ENCODE results near the gene BOD1L1.
A peak's percentile ranks its signal among the peaks of the same experiment; 100 is the strongest.

Gene BOD1L1

GRCh38 chr4:13640149-13640940 lies 12.8 kb upstream of the BOD1L1 start:
- Mint-ChIP-seq H3K27me3 (peaks cover 35% of the 10 kb centered on the region), H3K36me3 (ENCODE audit: low read depth) (no peaks in the 10 kb centered on the region), H3K4me3 (no peak overlapping the region), H3K27ac (no peak overlapping the region), H3K4me1 (ENCODE audit: low read depth) (no peaks in the 10 kb centered on the region), H3K9me3 (no peaks in the 10 kb centered on the region)

GRCh38 chr4:13635286-13635799 lies 7.8 kb upstream of the BOD1L1 start:
- Mint-ChIP-seq H3K9me3 (no peaks in the 10 kb centered on the region), H3K27ac (no peak overlapping the region), H3K4me3 (no peak overlapping the region), H3K36me3 (ENCODE audit: low read depth) (peaks cover 3% of the 10 kb centered on the region), H3K4me1 (ENCODE audit: low read depth) (no peaks in the 10 kb centered on the region), H3K27me3 (peaks cover 21% of the 10 kb centered on the region)

GRCh38 chr4:13633671-13634070 lies 6.1 kb upstream of the BOD1L1 start:
- peaks cover 3% of the 10 kb centered on the region for H3K36me3 Mint-ChIP-seq (ENCODE audit: low read depth)

DNA sequence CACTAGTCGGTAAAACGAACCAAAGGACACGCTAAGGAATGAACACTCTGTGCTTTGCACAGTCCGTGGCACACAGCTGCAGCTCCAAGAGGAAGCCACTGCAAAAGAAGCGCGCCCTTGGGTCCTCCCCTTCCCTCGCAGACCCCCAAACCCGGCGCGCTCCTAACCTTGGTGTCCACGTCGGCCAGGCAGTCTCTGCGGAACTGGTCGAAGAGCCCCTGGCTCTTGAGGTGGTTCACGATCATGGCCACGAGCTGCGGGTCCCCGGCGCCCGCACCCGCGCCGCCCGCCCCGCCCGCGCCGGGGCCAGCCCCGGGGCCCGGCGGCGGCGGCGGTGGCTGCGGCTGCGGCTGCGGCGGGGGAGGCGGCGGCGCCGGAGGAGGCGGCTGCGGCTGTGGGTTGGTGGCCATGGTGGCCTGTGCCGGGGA lies 333 bp downstream of the BOD1L1 start:
- Mint-ChIP-seq H3K27me3 (no peaks in the 10 kb centered on the region), H3K27ac (peak overlapping the region; percentile 94), H3K4me1 (ENCODE audit: low read depth) (peaks cover 50% of the 10 kb centered on the region), H3K4me3 (peak overlapping the region; percentile 93), H3K9me3 (no peaks in the 10 kb centered on the region), H3K36me3 (ENCODE audit: low read depth) (peaks cover 11% of the 10 kb centered on the region)

More at GRCh38 chr4:13633671-13634070, 6.1 kb upstream of the BOD1L1 start:
- H3K9me3 Mint-ChIP-seq = no peaks in the 10 kb centered on the region
- peaks cover 14% of the 10 kb centered on the region for H3K27me3 Mint-ChIP-seq
- peaks cover 3% of the 10 kb centered on the region for H3K4me1 Mint-ChIP-seq (ENCODE audit: low read depth)
- no peak overlapping the region for H3K27ac Mint-ChIP-seq
- no peak overlapping the region for H3K4me3 Mint-ChIP-seq

DNA sequence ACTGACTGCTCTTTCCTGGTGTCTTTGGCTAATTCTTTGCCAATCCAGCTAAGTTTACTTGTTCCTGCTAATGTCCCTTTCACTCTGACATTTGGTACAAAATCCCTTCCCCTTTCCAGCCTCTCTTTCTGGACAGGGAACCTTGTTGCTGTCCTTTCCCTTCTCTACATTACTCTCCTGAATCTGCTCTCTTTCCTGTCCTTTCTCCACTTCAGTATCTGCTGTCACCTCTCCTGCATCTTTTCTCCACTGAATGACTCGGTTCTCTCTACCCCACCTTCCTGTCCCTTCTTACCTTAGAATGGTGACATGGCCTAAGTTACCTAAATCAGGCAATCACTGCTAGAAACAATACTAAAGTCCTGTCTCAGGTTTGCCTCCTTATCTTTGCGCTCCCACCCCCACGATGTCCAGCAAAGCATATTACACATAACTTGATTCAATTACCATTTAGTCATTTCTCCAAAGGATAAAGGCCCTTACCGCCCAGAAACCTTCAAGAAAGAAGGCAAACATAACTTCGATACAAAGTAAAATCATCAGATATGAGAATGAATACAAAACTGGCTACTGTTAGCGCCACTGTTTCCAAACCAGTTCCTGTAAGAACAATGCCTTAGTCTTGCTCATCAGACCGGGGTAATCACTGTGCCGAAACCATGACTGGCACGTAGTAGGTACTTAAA lies 890 bp downstream of the BOD1L1 start:
- H3K4me3 Mint-ChIP-seq = peak overlapping the region; percentile 93
- peaks cover 52% of the 10 kb centered on the region for H3K4me1 Mint-ChIP-seq (ENCODE audit: low read depth)
- H3K27me3 Mint-ChIP-seq = no peaks in the 10 kb centered on the region
- H3K36me3 Mint-ChIP-seq (ENCODE audit: low read depth) = peaks cover 8% of the 10 kb centered on the region
- no peaks in the 10 kb centered on the region for H3K9me3 Mint-ChIP-seq
- peak overlapping the region; percentile 80 for H3K27ac Mint-ChIP-seq

GRCh38 chr4:13618212-13618806 lies 9.2 kb downstream of the BOD1L1 start:
- peaks cover 35% of the 10 kb centered on the region for H3K36me3 Mint-ChIP-seq (ENCODE audit: low read depth)
- H3K27me3 Mint-ChIP-seq = no peaks in the 10 kb centered on the region
- peaks cover 47% of the 10 kb centered on the region for H3K4me1 Mint-ChIP-seq (ENCODE audit: low read depth)
- no peak overlapping the region for H3K4me3 Mint-ChIP-seq
- H3K9me3 Mint-ChIP-seq = no peaks in the 10 kb centered on the region
- H3K27ac Mint-ChIP-seq = no peak overlapping the region

DNA sequence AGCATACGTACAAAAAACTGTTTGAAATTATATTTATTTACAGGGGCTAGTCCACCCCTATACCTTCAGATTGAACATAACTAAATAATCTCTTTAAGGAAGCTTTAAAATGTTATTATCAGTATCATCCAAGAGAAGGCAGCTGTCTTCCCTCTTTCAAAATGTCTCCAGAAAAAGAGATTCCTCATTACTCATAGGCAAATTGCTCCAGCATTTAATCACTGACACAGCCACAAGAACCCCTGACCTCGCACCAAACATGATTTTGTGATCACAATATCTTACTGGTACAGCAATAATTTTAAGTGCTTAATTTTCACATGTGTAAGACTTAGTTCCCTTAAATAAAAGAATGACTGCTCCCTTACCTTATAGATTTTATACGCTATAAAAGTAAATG lies 9.7 kb downstream of the BOD1L1 start:
- Mint-ChIP-seq H3K27ac (no peak overlapping the region), H3K4me1 (ENCODE audit: low read depth) (peaks cover 42% of the 10 kb centered on the region), H3K9me3 (no peaks in the 10 kb centered on the region), H3K27me3 (no peaks in the 10 kb centered on the region), H3K4me3 (no peak overlapping the region), H3K36me3 (ENCODE audit: low read depth) (peaks cover 40% of the 10 kb centered on the region)

DNA sequence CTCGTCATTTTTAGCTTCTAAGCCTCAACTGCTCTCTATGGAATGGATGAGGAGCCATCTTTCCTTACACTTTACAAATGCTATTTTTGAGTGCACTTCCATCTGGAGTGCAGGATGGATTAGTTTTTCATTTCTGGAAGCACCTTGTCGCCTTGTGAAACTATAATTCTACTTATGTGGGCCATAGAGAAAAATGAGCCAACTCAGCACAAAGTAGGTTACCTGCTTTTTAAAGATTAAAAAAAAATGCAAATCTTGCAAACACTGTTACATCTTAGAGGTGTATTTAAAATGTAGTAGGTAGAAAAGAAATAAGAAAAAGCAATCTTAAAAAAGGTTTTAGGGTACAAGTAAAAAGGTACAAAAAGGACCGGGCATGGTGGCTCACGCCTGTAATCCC lies 10.9 kb downstream of the BOD1L1 start:
- peaks cover 40% of the 10 kb centered on the region for H3K4me1 Mint-ChIP-seq (ENCODE audit: low read depth)
- H3K36me3 Mint-ChIP-seq (ENCODE audit: low read depth) = peaks cover 51% of the 10 kb centered on the region
- no peak overlapping the region for H3K27ac Mint-ChIP-seq
- H3K4me3 Mint-ChIP-seq = no peak overlapping the region
- H3K9me3 Mint-ChIP-seq = no peaks in the 10 kb centered on the region
- H3K27me3 Mint-ChIP-seq = no peaks in the 10 kb centered on the region

GRCh38 chr4:13615161-13615560 lies 12.4 kb downstream of the BOD1L1 start:
- Mint-ChIP-seq H3K36me3 (ENCODE audit: low read depth) (peaks cover 65% of the 10 kb centered on the region), H3K27ac (no peak overlapping the region), H3K27me3 (no peaks in the 10 kb centered on the region), H3K9me3 (no peaks in the 10 kb centered on the region), H3K4me1 (ENCODE audit: low read depth) (peaks cover 40% of the 10 kb centered on the region), H3K4me3 (no peak overlapping the region)

DNA sequence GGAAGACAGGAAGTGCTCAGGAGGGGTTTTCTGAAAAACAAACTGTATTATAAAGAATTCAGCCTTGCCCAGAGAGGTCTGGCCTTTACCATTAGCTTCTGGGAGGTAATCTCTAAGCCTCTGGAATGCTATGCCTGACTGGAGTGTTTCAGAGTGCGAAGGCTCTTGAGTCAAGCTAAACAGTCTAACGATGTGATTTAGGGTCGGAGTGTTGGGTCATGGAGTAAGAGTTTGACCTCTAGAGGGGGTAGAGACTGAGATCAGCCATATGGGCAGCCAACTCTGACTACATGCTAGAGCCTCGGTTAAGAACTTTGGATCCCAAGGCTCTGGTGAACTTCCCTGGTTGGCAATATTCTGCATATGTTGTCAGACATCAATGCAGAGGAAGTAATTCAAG lies 15.0 kb downstream of the BOD1L1 start:
- H3K36me3 Mint-ChIP-seq (ENCODE audit: low read depth) = peaks cover 76% of the 10 kb centered on the region
- peaks cover 37% of the 10 kb centered on the region for H3K4me1 Mint-ChIP-seq (ENCODE audit: low read depth)
- no peaks in the 10 kb centered on the region for H3K9me3 Mint-ChIP-seq
- no peaks in the 10 kb centered on the region for H3K27me3 Mint-ChIP-seq
- no peak overlapping the region for H3K27ac Mint-ChIP-seq
- no peak overlapping the region for H3K4me3 Mint-ChIP-seq

DNA sequence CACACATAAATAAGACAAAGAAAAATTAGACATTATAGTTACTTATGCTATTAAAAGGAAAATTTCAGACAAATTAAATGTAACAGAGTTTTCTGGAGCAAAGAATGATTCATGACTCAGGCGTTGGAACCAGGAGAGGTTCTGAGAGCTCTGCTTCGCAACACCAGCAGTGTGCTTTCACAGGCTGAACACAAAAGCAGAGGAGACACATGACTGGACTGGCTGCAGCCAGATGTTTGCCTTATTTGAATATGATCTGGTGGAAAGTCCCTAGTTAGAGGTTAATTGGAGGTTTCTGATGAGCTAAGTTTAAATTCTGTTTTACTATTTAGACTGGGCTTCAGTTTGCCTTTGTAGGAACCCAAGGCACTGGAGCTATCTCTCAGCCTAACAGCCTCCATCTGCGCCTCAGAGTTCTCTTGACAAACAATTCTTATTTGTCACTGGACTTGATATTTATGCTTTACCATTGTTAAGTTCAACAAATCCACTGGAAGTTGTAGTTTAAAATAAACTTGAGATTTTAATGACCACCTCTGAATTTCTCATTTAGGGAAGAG lies 16.2 kb downstream of the BOD1L1 start:
- Mint-ChIP-seq H3K9me3 (no peaks in the 10 kb centered on the region), H3K4me3 (no peak overlapping the region), H3K27ac (no peak overlapping the region), H3K36me3 (ENCODE audit: low read depth) (peaks cover 79% of the 10 kb centered on the region), H3K4me1 (ENCODE audit: low read depth) (peaks cover 30% of the 10 kb centered on the region), H3K27me3 (no peaks in the 10 kb centered on the region)

- no peak overlapping the region for H3K27ac Mint-ChIP-seq
- H3K9me3 Mint-ChIP-seq = no peaks in the 10 kb centered on the region
- no peaks in the 10 kb centered on the region for H3K27me3 Mint-ChIP-seq
- H3K4me1 Mint-ChIP-seq (ENCODE audit: low read depth) = peaks cover 11% of the 10 kb centered on the region
- peaks cover 77% of the 10 kb centered on the region for H3K36me3 Mint-ChIP-seq (ENCODE audit: low read depth)
- no peak overlapping the region for H3K4me3 Mint-ChIP-seq
Measured at GRCh38 chr4:13605330-13605729, 22.2 kb downstream of the BOD1L1 start.

DNA sequence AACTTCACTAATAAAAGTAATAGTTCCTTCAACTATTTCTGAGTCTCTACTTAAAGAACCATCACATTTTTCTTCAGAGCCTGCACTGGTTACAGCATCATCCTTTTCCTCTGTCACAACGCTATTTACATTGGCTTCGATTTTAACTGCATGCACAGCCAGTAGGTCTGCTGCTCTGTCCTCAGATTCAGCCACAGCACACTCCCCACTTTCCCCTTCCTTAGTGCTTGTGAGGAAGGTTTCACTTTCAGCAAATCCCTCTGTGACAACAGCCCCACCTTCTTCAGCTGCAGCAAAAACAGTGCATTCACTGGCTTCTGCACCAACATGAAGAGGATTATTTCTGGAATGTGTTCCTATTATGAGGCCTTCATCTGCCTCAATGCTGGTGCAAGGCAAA lies 25.7 kb downstream of the BOD1L1 start:
- Mint-ChIP-seq H3K9me3 (no peaks in the 10 kb centered on the region), H3K4me3 (no peak overlapping the region), H3K27ac (no peak overlapping the region), H3K4me1 (ENCODE audit: low read depth) (peaks cover 11% of the 10 kb centered on the region), H3K27me3 (no peaks in the 10 kb centered on the region), H3K36me3 (ENCODE audit: low read depth) (peaks cover 59% of the 10 kb centered on the region)

DNA sequence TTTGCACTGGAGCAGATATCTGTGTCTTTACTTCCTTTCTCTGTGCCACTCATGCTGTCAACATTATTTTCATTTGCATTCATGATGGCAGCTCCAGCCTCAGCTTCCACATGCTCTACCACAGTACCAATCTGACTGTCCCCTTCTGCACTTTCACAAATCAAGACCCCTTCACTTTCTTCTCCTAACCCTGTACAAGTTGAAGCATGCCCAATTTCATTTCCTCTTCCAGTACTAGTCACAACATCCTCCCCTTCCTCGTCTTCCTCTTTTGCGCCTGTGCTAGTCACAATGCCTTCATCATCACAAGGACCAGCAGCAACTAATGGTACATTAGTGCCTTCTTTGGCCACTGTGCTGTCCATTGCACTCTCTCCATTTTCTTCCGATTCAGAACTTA lies 26.5 kb downstream of the BOD1L1 start:
- peak overlapping the region; percentile 31 for H3K27ac Mint-ChIP-seq
- H3K9me3 Mint-ChIP-seq = no peaks in the 10 kb centered on the region
- H3K36me3 Mint-ChIP-seq (ENCODE audit: low read depth) = peaks cover 61% of the 10 kb centered on the region
- H3K4me1 Mint-ChIP-seq (ENCODE audit: low read depth) = peaks cover 11% of the 10 kb centered on the region
- no peak overlapping the region for H3K4me3 Mint-ChIP-seq
- no peaks in the 10 kb centered on the region for H3K27me3 Mint-ChIP-seq

DNA sequence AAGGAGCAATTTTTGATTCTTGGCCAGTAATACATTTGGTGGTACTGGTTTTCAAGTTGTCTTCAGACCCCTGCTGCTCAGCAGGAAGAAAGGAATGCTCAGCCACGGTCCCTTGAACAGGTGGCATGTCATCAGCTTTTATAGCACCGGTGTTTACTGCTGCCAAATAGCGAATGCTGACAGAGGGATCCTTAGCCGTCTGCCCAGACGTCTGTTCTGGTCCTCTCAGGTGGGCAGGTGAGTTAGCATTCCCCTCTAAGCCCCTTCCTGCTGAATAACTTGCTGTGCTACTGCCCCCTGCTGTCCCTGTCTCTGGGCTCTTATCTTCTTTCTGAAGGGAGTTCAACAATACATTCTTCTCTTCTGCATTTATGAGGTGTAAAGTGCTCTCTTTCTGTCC lies 28.4 kb downstream of the BOD1L1 start:
- H3K4me3 Mint-ChIP-seq = no peak overlapping the region
- peaks cover 60% of the 10 kb centered on the region for H3K36me3 Mint-ChIP-seq (ENCODE audit: low read depth)
- H3K27ac Mint-ChIP-seq = no peak overlapping the region
- no peaks in the 10 kb centered on the region for H3K27me3 Mint-ChIP-seq
- H3K4me1 Mint-ChIP-seq (ENCODE audit: low read depth) = peaks cover 11% of the 10 kb centered on the region
- H3K9me3 Mint-ChIP-seq = no peaks in the 10 kb centered on the region

Data from stimulated activated naive CD8-positive, alpha-beta T cell treated with anti-CD3 and anti-CD28 coated beads, Interleukin-15, Interleukin-2, amounts not matched to agents 100 ng/mL and 50 ng/mL, for 24 hours (primary cell).